ENCODE measurements around the gene ZCCHC10. TPM values are rescaled to one million over a fixed set of nuclear protein-coding genes. Genes with fewer than 3 reads are reported as not detected.

The ZCCHC10 gene
- total and polyA plus RNA-seq, 10 of the 15 experiments (the other 5 are each of a cell fraction or from before 2014, with no cell fraction given): 16.8 to 117 (median 53.5) TPM

GRCh38 chr5:132999246-132999645, 27.1 kb downstream of the ZCCHC10 start:
- H3K27me3 ChIP-seq (replicated peaks in 1 of 2; ENCODE audit: control insufficient read depth in 2 of 2, insufficient read depth in 2 of 2, low read length in 1 of 2): no peaks in the 10 kb centered on the region
- no peaks in the 10 kb centered on the region for H4K20me1 ChIP-seq (ENCODE audit: control insufficient read depth, insufficient read depth)
- H3K27ac ChIP-seq (ENCODE audit: control insufficient read depth, insufficient read depth): no peak overlapping the region
- ChIA-PET SMC1A (ENCODE audit: uncharacterized antibody, unreplicated experiment) (interaction anchor here (1.2 kb wide), 1 partner anchor 19 kb away, joined by 3 read pairs; no protein-coding TSS in a partner anchor), POLR2A (interaction anchor here (1.3 kb wide), 1 partner anchor 37 kb away, joined by 3 read pairs; the partner anchor contains the start of gene AFF4), RAD21 (ENCODE audit: unreplicated experiment) (no interaction called here), CTCF (interaction anchor here (1.0 kb wide), 1 partner anchor 10 kb away, joined by 3 read pairs; no protein-coding TSS in a partner anchor)
- intact Hi-C loops (cut with micrococcal nuclease; ENCODE audit: unreplicated experiment) (no loop called here), in situ Hi-C loops (cut with MboI) (no loop called here)
- no TSS peak for BruUV-seq (replicated peaks)
- H3K4me3 ChIP-seq: no peak overlapping the region
- FAIRE-seq: no peak
- H3K4me1 ChIP-seq (ENCODE audit: control insufficient read depth, insufficient read depth, low read length): no peaks in the 10 kb centered on the region
- 77% methylated on average over 2 of the region's 2 CpGs for WGBS (ENCODE audit: insufficient coverage, insufficient replicate concordance, low lambda C conversion rate, missing lambda C conversion rate)
- no peak overlapping the region for H2AFZ ChIP-seq (ENCODE audit: control insufficient read depth, low read depth, low read length)
- no peaks in the 10 kb centered on the region for H3K79me2 ChIP-seq (ENCODE audit: control insufficient read depth, insufficient read depth, low read length)
- no peak overlapping the region for H3K4me2 ChIP-seq (ENCODE audit: control insufficient read depth, insufficient read depth)
- no peak for DNase-seq (ENCODE audit: low read depth, low spot score)
- H3K9ac ChIP-seq (ENCODE audit: control insufficient read depth, insufficient read depth, low read length): no peak overlapping the region
- no peaks in the 10 kb centered on the region for H3K9me3 ChIP-seq (replicated peaks; ENCODE audit: control insufficient read depth, insufficient read depth, low read length)
- ATAC-seq: no peak
- H3K36me3 ChIP-seq (ENCODE audit: control insufficient read depth in 2 of 2, insufficient read depth in 2 of 2, low read length in 1 of 2): no peaks in the 10 kb centered on the region; a peak in 1 of 4 replicates
- TF ChIP-seq RUNX3 (IDR thresholded peaks at IDR 0.05; ENCODE audit: low read length) (no peak), HDAC6 (IDR thresholded peaks at IDR 0.05; ENCODE audit: unreplicated experiment) (no peak), TBL1XR1 (IDR thresholded peaks at IDR 0.05; ENCODE audit: low read depth, low read length) (no peak), NFXL1 (IDR thresholded peaks at IDR 0.05; ENCODE audit: borderline replicate concordance) (no peak), HCFC1 (IDR thresholded peaks at IDR 0.05; ENCODE audit: low read length) (no peak), ZNF622 (IDR thresholded peaks at IDR 0.05) (no peak), SREBF2 (IDR thresholded peaks at IDR 0.05; ENCODE audit: low read length) (no peak), KAT2A (conservative IDR thresholded peaks at IDR 0.05; ENCODE audit: control insufficient read depth, low read depth, low read length) (no peak), ZZZ3 (IDR thresholded peaks at IDR 0.05; ENCODE audit: control insufficient read depth, insufficient read length, low read depth) (no peak), JUND (IDR thresholded peaks at IDR 0.05; ENCODE audit: low read depth, low read length) (no peak), TAF1 (IDR thresholded peaks at IDR 0.05; ENCODE audit: borderline replicate concordance, low read depth, low read length) (no peak), RELA (IDR thresholded peaks at IDR 0.05; ENCODE audit: borderline replicate concordance, partially characterized antibody) (no peak), HSF1 (IDR thresholded peaks at IDR 0.05; ENCODE audit: low read depth, low read length) (no peak), USF2 (IDR thresholded peaks at IDR 0.05; ENCODE audit: borderline replicate concordance, low read depth, low read length) (no peak), IRF5 (IDR thresholded peaks at IDR 0.05; ENCODE audit: borderline replicate concordance) (no peak), BCL3 (IDR thresholded peaks at IDR 0.05; ENCODE audit: borderline replicate concordance, insufficient read depth, low read depth, low read length, poor library complexity, severe bottlenecking) (no peak)
- TF ChIP-seq, protein P1, sequence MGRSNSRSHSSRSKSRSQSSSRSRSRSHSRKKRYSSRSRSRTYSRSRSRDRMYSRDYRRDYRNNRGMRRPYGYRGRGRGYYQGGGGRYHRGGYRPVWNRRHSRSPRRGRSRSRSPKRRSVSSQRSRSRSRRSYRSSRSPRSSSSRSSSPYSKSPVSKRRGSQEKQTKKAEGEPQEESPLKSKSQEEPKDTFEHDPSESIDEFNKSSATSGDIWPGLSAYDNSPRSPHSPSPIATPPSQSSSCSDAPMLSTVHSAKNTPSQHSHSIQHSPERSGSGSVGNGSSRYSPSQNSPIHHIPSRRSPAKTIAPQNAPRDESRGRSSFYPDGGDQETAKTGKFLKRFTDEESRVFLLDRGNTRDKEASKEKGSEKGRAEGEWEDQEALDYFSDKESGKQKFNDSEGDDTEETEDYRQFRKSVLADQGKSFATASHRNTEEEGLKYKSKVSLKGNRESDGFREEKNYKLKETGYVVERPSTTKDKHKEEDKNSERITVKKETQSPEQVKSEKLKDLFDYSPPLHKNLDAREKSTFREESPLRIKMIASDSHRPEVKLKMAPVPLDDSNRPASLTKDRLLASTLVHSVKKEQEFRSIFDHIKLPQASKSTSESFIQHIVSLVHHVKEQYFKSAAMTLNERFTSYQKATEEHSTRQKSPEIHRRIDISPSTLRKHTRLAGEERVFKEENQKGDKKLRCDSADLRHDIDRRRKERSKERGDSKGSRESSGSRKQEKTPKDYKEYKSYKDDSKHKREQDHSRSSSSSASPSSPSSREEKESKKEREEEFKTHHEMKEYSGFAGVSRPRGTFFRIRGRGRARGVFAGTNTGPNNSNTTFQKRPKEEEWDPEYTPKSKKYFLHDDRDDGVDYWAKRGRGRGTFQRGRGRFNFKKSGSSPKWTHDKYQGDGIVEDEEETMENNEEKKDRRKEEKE (IDR thresholded peaks at IDR 0.05): no peak
